ENCODE measurements around the gene PTGER1.

PTGER1 gene

GRCh38 chr19:14430712-14431111 is 44.4 kb downstream of the PTGER1 start:
- no peak for TF ChIP-seq CTCF (IDR thresholded peaks at IDR 0.05; ENCODE audit: low read depth, low read length, missing control alignments)
- H3K4me3 ChIP-seq (replicated peaks; ENCODE audit: low read depth, low read length) = no peak overlapping the region
- DNase-seq (ENCODE audit: extremely low read depth, low read depth) = no peak

GRCh38 chr19:14428882-14429416 is 46.2 kb downstream of the PTGER1 start:
- no peak for DNase-seq (ENCODE audit: extremely low read depth, low read depth)
- no peak for TF ChIP-seq CTCF (IDR thresholded peaks at IDR 0.05; ENCODE audit: low read depth, low read length, missing control alignments)
- no peak overlapping the region for H3K4me3 ChIP-seq (replicated peaks; ENCODE audit: low read depth, low read length)

GRCh38 chr19:14427461-14427860 is 47.7 kb downstream of the PTGER1 start:
- no peak for TF ChIP-seq CTCF (IDR thresholded peaks at IDR 0.05; ENCODE audit: low read depth, low read length, missing control alignments)
- no peak overlapping the region for H3K4me3 ChIP-seq (replicated peaks; ENCODE audit: low read depth, low read length)

GRCh38 chr19:14425696-14426138 is 49.4 kb downstream of the PTGER1 start:
- no peak for DNase-seq (ENCODE audit: extremely low read depth, low read depth)
- TF ChIP-seq CTCF (IDR thresholded peaks at IDR 0.05; ENCODE audit: low read depth, low read length, missing control alignments) = no peak
- H3K4me3 ChIP-seq (replicated peaks; ENCODE audit: low read depth, low read length) = no peak overlapping the region

More at GRCh38 chr19:14427461-14427860, 47.7 kb downstream of the PTGER1 start:
- DNase-seq (ENCODE audit: extremely low read depth, low read depth) = no peak
